LNCAP (cell line): ENCODE data around the gene ZNF282.

ENCODE experiments used
- TF ChIP-seq, protein P1 (sequence below): fragments of 450-650 bp; IDR thresholded peaks from 2 replicates; pipeline ENCODE4 v1.5.1; 2017; ENCODE audit warnings: mild to moderate bottlenecking

ZNF282 gene

GRCh38 chr7:149256568-149256967 lies 61.2 kb downstream of the ZNF282 start:
- TF ChIP-seq, protein P1, sequence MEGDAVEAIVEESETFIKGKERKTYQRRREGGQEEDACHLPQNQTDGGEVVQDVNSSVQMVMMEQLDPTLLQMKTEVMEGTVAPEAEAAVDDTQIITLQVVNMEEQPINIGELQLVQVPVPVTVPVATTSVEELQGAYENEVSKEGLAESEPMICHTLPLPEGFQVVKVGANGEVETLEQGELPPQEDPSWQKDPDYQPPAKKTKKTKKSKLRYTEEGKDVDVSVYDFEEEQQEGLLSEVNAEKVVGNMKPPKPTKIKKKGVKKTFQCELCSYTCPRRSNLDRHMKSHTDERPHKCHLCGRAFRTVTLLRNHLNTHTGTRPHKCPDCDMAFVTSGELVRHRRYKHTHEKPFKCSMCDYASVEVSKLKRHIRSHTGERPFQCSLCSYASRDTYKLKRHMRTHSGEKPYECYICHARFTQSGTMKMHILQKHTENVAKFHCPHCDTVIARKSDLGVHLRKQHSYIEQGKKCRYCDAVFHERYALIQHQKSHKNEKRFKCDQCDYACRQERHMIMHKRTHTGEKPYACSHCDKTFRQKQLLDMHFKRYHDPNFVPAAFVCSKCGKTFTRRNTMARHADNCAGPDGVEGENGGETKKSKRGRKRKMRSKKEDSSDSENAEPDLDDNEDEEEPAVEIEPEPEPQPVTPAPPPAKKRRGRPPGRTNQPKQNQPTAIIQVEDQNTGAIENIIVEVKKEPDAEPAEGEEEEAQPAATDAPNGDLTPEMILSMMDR, result no peak

DNA sequence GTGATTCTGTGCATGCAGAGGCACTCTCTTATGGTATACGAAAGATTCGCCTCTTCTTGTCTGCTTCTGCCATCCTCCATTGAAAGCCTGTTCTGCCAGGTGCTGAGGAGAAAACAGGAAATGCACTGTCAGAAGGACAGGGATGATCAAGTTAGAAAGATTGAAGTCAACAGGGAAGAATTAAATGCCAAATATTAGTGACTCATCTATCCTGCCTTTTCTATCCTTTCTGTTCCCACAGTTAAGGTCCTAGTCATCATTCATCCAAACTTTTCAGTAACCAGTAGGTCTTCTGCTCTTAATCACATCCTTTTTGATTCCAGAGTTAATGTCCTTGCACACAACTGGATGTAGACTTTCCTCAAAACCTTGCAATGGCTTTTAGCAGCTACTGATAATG lies 61.8 kb downstream of the ZNF282 start:
- TF ChIP-seq, protein P1, result no peak

DNA sequence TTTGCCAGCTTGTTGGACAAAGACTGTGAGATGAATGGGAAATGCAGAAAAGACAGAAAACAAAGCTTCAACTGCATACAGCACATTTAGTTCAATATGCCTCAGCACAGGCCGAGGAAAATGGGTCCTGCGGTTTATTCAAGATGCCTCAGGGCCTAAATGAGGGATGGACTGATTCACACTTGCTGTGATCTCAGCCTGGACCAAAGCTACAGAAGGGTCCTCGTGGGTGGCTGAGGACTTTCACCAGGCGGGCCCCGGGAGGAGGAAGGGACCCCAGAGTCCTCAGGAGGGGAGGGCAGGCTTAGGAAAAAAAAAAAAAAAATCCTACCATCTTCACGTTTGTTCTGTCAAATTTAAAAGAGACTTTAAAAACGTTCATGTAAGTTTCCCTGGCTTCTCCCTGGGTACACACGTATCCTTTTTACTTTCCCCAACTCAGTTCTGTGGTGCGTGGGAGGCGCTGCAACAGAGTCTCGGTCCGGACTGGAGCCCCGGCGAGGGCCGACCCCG lies 66.0 kb downstream of the ZNF282 start:
- TF ChIP-seq, protein P1, result no peak

- TF ChIP-seq, protein P1, result peak; percentile 80
Measured at GRCh38 chr7:149261829-149262617, 66.7 kb downstream of the ZNF282 start, which contains the start of gene ZNF783. ZNF783 (plus strand) TSS chr7:149262196; CDS start chr7:149262334, 138 bp downstream.

GRCh38 chr7:149266451-149266850 lies 71.1 kb downstream of the ZNF282 start:
- TF ChIP-seq, protein P1, result no peak

DNA sequence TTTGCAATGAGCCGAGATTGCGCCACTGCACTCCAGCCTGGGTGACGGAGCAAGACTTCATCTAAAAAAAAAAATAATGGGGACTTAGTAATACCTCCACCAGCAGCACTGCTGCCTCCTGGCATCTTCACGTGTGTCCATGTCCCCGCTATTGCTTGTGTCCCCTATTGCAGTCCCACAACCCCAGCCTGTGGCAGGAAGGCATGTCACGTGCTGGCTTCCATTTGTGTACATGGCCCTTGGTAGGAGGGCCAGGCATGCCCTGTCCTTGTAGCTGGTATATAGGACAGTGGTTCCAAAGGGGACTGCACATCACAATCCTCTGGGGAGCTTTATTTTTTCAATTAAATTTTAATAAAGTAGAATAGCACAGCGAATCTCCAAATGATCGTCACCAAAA lies 72.4 kb downstream of the ZNF282 start:
- TF ChIP-seq, protein P1, result no peak
